ENCODE data around the gene PPA1. TPM values are rescaled to one million over a fixed set of nuclear protein-coding genes. Genes with fewer than 3 reads are reported as not detected.
A peak's percentile ranks its signal among the peaks of the same experiment; 100 is the strongest.
"Not testable (repeated sequence)": the region's sequence is repeated elsewhere in the genome, so short reads cannot be mapped to it uniquely, and the experiment has no call there.

The PPA1 gene
- total RNA-seq, 1 experiment from 2014 or later: 351 TPM

DNA sequence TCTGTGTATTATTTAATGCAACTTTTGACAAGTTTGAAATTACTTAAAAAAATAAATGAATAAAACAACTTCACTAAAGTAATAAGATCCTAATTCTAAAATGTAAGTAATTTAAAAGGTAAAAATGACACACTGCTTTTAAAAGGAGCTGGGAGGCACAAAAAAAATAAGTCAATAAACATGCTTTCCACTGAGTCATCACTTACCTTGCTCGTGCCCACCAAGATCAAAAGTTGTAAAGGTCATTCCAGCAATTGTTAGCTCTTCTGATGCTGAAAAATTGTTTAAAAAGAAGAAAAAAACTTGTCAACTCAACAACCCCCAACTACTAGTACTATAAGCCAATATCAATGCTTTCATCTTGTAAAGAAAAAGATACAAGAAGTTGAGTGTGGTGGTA, 72.4 kb downstream of the PPA1 start:
- intact Hi-C loops (cut with micrococcal nuclease; ENCODE audit: unreplicated experiment): no loop called here
- Histone ChIP-seq H3K27me3 (replicated peaks; ENCODE audit: insufficient read depth, low read depth, low read length, poor library complexity) (no peaks in the 10 kb centered on the region), H3K36me3 (ENCODE audit: insufficient read depth, low read length, poor library complexity, severe bottlenecking) (peaks cover 65% of the 10 kb centered on the region), H3K27ac (ENCODE audit: low read depth, low read length, poor library complexity, severe bottlenecking) (peak overlapping the region; percentile 18), H3K9me3 (ENCODE audit: low read depth, low read length, poor library complexity, severe bottlenecking) (no peaks in the 10 kb centered on the region), H3K4me1 (ENCODE audit: insufficient read depth, low read length, poor library complexity, severe bottlenecking) (peaks cover 4% of the 10 kb centered on the region), H3K4me3 (ENCODE audit: low read depth, low read length, poor library complexity, severe bottlenecking) (no peak overlapping the region)
- TF ChIP-seq EZH2 (IDR thresholded peaks at IDR 0.05; ENCODE audit: borderline replicate concordance, low read depth, low read length, poor library complexity, severe bottlenecking): no peak
- TF ChIP-seq, protein P1, sequence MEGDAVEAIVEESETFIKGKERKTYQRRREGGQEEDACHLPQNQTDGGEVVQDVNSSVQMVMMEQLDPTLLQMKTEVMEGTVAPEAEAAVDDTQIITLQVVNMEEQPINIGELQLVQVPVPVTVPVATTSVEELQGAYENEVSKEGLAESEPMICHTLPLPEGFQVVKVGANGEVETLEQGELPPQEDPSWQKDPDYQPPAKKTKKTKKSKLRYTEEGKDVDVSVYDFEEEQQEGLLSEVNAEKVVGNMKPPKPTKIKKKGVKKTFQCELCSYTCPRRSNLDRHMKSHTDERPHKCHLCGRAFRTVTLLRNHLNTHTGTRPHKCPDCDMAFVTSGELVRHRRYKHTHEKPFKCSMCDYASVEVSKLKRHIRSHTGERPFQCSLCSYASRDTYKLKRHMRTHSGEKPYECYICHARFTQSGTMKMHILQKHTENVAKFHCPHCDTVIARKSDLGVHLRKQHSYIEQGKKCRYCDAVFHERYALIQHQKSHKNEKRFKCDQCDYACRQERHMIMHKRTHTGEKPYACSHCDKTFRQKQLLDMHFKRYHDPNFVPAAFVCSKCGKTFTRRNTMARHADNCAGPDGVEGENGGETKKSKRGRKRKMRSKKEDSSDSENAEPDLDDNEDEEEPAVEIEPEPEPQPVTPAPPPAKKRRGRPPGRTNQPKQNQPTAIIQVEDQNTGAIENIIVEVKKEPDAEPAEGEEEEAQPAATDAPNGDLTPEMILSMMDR (conservative IDR thresholded peaks at IDR 0.05; ENCODE audit: low read depth, low read length): no peak
- CTCF ChIA-PET: no interaction called here
- no TSS peak for BruUV-seq (replicated peaks)
- POLR2A ChIA-PET (ENCODE audit: low non-redundant PET): no interaction called here
- no peak for DNase-seq (ENCODE audit: low spot score)

DNA sequence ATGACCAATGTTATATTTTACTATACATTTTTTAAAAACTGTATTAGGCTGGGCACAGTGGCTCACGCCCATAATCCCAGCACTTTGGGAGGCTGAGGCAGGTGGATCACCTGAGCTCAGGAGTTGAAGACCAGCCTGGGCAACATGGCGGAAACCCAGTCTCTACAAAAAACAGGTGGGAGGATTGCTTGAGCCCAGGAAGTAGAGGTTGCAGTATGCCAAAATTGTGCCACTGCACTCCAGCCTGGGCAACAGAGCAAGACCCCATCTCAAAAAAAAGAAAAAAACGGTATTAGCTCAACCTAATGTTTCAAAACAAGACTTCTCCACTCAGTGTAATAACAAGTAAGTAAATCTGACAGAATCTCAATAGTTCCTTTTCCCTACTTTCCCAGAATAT, 73.9 kb downstream of the PPA1 start:
- H3K9me3 ChIP-seq (ENCODE audit: low read depth, low read length, poor library complexity, severe bottlenecking); H3K4me3 ChIP-seq (ENCODE audit: low read depth, low read length, poor library complexity, severe bottlenecking); POLR2A ChIA-PET (ENCODE audit: low non-redundant PET); BruUV-seq (replicated peaks); CTCF ChIA-PET; intact Hi-C loops (cut with micrococcal nuclease; ENCODE audit: unreplicated experiment); H3K4me1 ChIP-seq (ENCODE audit: insufficient read depth, low read length, poor library complexity, severe bottlenecking); H3K27ac ChIP-seq (ENCODE audit: low read depth, low read length, poor library complexity, severe bottlenecking); H3K27me3 ChIP-seq (replicated peaks; ENCODE audit: insufficient read depth, low read depth, low read length, poor library complexity); DNase-seq (ENCODE audit: low spot score): not testable (repeated sequence)
- H3K36me3 ChIP-seq (ENCODE audit: insufficient read depth, low read length, poor library complexity, severe bottlenecking): peaks cover 74% of the 10 kb centered on the region

DNA sequence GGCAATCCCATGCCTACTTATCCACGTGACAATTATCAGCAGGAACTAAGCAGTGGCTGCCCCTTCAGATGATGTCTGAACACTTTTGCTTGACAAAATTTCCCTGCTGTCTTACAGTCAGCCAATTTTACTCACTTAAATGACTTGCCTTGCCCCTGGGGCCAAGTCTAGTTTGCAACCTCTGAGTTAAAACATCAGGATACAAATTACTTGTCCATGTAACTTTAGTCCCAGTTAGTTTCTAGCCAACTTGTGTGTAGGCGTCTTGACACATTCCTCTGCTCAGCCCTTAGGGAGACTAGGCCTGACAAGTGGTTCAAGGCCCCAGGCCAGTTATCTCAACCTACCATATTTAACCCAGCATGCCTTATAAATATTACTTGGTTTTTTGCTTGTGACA, 75.1 kb downstream of the PPA1 start:
- POLR2A ChIA-PET (ENCODE audit: low non-redundant PET): no interaction called here

More for the DNA sequence above, 75.1 kb downstream of the PPA1 start:
- H3K27me3 ChIP-seq (replicated peaks; ENCODE audit: insufficient read depth, low read depth, low read length, poor library complexity): no peaks in the 10 kb centered on the region
- intact Hi-C loops (cut with micrococcal nuclease; ENCODE audit: unreplicated experiment): no loop called here
- BruUV-seq (replicated peaks): no TSS peak
- peaks cover 86% of the 10 kb centered on the region for H3K36me3 ChIP-seq (ENCODE audit: insufficient read depth, low read length, poor library complexity, severe bottlenecking)
- no peak for DNase-seq (ENCODE audit: low spot score)
- no peak overlapping the region for H3K4me3 ChIP-seq (ENCODE audit: low read depth, low read length, poor library complexity, severe bottlenecking)
- H3K9me3 ChIP-seq (ENCODE audit: low read depth, low read length, poor library complexity, severe bottlenecking): no peaks in the 10 kb centered on the region
- no peak for TF ChIP-seq EZH2 (IDR thresholded peaks at IDR 0.05; ENCODE audit: borderline replicate concordance, low read depth, low read length, poor library complexity, severe bottlenecking)
- TF ChIP-seq, protein P1 (conservative IDR thresholded peaks at IDR 0.05; ENCODE audit: low read depth, low read length): no peak
- H3K27ac ChIP-seq (ENCODE audit: low read depth, low read length, poor library complexity, severe bottlenecking): no peak overlapping the region
- H3K4me1 ChIP-seq (ENCODE audit: insufficient read depth, low read length, poor library complexity, severe bottlenecking): peaks cover under 1% of the 10 kb centered on the region
- CTCF ChIA-PET: no interaction called here

Measured in A673 (cell line).